Caco-2 (cell line): ENCODE measurements around the gene PPFIA4. TPM values are rescaled to one million over a fixed set of nuclear protein-coding genes. Genes with fewer than 3 reads are reported as not detected.

ENCODE experiments used
- BruUV-seq: library from RNA; stranded (reverse); fragments of 400-500 nt; replicated peaks from 2 replicates; lab custom pipeline; 2021; lab: Mats Ljungman, UMichigan
- CTCF ChIA-PET: fragments of 300-600 bp; sonication (Branson Sonifier 250); formaldehyde crosslinking; loops from one replicate; lab custom pipeline; 2022; ENCODE audit warnings: antibody characterized with exemption; lab: Charles Lee
- POLR2A ChIA-PET: fragments of 300-600 bp; sonication (Branson Sonifier 250); formaldehyde crosslinking; loops from one replicate; lab custom pipeline; 2022; ENCODE audit warnings: antibody characterized with exemption; lab: Charles Lee
- DNase-seq, 2 experiments: peaks; one replicate each; pipeline versions ENCODE4 v3.0.0 to v3.0.0-alpha.2; 2020 to 2022
- H3K27me3 ChIP-seq: replicated peaks from 2 replicates; pipeline ENCODE4 v1.6.0; 2011; ENCODE audit warnings: low read length; ENCODE audit not compliant: control insufficient read depth, insufficient read depth
- H3K36me3 ChIP-seq: 2 replicates; pipeline ENCODE4 v1.5.1; 2011; ENCODE audit warnings: low read length; ENCODE audit not compliant: control insufficient read depth, insufficient read depth
- H3K4me1 ChIP-seq: fragments of 250-450 bp; sonication (Bioruptor Pico); 2 replicates; pipeline ENCODE4 v1.5.1; 2020; ENCODE audit warnings: mild to moderate bottlenecking
- H3K4me3 ChIP-seq: 2 replicates; pipeline ENCODE4 v1.5.1; 2011; ENCODE audit warnings: low read depth, mild to moderate bottlenecking, control low read depth, low read length
- H3K9me3 ChIP-seq: fragments of 250-450 bp; sonication (Bioruptor Pico); 2 replicates; pipeline ENCODE4 v1.5.1; 2020; ENCODE audit warnings: mild to moderate bottlenecking, moderate library complexity
- H3K27ac Mint-ChIP-seq: one replicate; pipeline ENCODE4 v1.8.0; 2022; ENCODE audit warnings: mixed read lengths; ENCODE audit not compliant: unreplicated experiment
- H3K27me3 Mint-ChIP-seq: one replicate; pipeline ENCODE4 v1.8.0; 2022; ENCODE audit warnings: mixed read lengths; ENCODE audit not compliant: insufficient read depth, unreplicated experiment
- H3K36me3 Mint-ChIP-seq: one replicate; pipeline ENCODE4 v1.8.0; 2022; ENCODE audit warnings: mild to moderate bottlenecking, mixed read lengths; ENCODE audit not compliant: insufficient read depth, unreplicated experiment
- H3K4me1 Mint-ChIP-seq: one replicate; pipeline ENCODE4 v1.8.0; 2022; ENCODE audit warnings: low read depth, mixed read lengths; ENCODE audit not compliant: unreplicated experiment
- H3K4me3 Mint-ChIP-seq: one replicate; pipeline ENCODE4 v1.8.0; 2022; ENCODE audit warnings: mild to moderate bottlenecking, moderate library complexity, mixed read lengths; ENCODE audit not compliant: unreplicated experiment
- H3K9me3 Mint-ChIP-seq: one replicate; pipeline ENCODE4 v1.8.0; 2022; ENCODE audit warnings: mixed read lengths; ENCODE audit not compliant: unreplicated experiment
- intact Hi-C: fragments of 100-400 bp; cut with micrococcal nuclease; formaldehyde crosslinking; loops from one replicate; pipeline ENCODE4 v1.10.0; 2022; ENCODE audit not compliant: unreplicated experiment
- total RNA-seq: library from RNA; stranded (reverse); gene quantifications from 2 replicates; pipeline ENCODE4 v1.2.3, GENCODE V29; 2022
- TF ChIP-seq, protein P1 (sequence below), 2 experiments: fragments of 200-600 bp in 1 of 2; IDR thresholded peaks; 1 replicate in 1 of 2; 2 replicates in 1 of 2; pipeline versions ENCODE4 v1.5.1 to v1.8.0; 2011 to 2022; ENCODE audit warnings: antibody characterized with exemption in 1 of 2, control low read depth in 1 of 2, inconsistent platforms in 1 of 2, low read depth in 1 of 2, low read length in 1 of 2, mild to moderate bottlenecking in 1 of 2, moderate library complexity in 1 of 2; ENCODE audit not compliant: insufficient read depth in 1 of 2, severe bottlenecking in 1 of 2, unreplicated experiment in 1 of 2

The PPFIA4 gene
- total RNA-seq, 1 experiment from 2014 or later, result 9.4 TPM

DNA sequence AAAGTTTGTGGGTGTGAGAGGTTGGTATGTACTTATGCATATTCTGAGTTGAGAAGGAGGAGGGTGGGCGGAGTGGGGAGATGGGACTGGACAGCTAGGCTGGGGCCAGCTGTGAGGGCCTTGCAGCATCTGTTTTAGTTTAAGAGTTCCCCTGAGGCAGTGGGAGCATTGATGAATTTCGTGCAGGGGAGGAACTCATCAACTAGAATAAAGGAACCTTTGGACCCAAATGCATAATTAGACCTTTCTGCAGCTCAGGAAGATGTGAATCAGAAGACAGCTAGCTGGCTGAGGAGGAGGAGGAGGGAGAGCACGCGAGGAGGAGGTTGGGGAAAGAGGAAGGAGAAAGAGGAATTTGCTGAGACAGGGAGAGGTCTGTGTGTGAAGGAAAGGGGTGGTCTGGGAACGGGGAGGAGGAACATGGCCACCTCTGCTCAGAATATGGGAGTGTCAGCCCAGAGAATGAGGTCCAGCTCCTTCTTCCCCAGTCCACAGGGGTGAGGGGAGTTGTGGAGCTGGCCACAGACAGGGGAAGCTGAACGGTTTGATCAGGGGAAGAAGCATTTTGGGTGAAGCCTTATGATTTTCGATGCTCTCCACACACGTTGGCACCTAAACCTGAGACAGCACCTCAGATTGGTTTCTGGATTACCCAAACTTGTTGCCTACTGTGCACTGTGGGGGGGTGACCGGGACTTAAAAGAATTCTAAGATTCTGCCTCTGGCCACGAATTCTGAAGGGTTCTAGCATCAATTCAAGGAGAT is 31.8 kb downstream of the PPFIA4 start:
- intact Hi-C loops, result no loop called here
- Mint-ChIP-seq H3K27me3 (no peaks in the 10 kb centered on the region), H3K4me1 (peaks cover 14% of the 10 kb centered on the region), H3K9me3 (no peaks in the 10 kb centered on the region), H3K4me3 (no peak overlapping the region), H3K27ac (no peak overlapping the region), H3K36me3 (peaks cover 4% of the 10 kb centered on the region)
- ChIA-PET POLR2A (no interaction called here), CTCF (interaction anchor here (1.3 kb wide), 1 partner anchor 18 kb away, joined by 3 read pairs; no protein-coding TSS in a partner anchor)
- TF ChIP-seq, protein P1, sequence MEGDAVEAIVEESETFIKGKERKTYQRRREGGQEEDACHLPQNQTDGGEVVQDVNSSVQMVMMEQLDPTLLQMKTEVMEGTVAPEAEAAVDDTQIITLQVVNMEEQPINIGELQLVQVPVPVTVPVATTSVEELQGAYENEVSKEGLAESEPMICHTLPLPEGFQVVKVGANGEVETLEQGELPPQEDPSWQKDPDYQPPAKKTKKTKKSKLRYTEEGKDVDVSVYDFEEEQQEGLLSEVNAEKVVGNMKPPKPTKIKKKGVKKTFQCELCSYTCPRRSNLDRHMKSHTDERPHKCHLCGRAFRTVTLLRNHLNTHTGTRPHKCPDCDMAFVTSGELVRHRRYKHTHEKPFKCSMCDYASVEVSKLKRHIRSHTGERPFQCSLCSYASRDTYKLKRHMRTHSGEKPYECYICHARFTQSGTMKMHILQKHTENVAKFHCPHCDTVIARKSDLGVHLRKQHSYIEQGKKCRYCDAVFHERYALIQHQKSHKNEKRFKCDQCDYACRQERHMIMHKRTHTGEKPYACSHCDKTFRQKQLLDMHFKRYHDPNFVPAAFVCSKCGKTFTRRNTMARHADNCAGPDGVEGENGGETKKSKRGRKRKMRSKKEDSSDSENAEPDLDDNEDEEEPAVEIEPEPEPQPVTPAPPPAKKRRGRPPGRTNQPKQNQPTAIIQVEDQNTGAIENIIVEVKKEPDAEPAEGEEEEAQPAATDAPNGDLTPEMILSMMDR (IDR thresholded peaks at IDR 0.05; ENCODE audit: insufficient read depth in 1 of 2, low read depth in 1 of 2, low read length in 1 of 2, severe bottlenecking in 1 of 2, unreplicated experiment in 1 of 2), result no peak
- H3K4me3 ChIP-seq, result no peak overlapping the region
- no peaks in the 10 kb centered on the region for H3K9me3 ChIP-seq
- H3K27me3 ChIP-seq, result no peaks in the 10 kb centered on the region
- no peak for DNase-seq
- H3K4me1 ChIP-seq, result peaks cover 8% of the 10 kb centered on the region; the same call in 1 of the 2 replicates
- H3K36me3 ChIP-seq, result no peaks in the 10 kb centered on the region; the same call in 1 of the 2 replicates
- BruUV-seq, result no TSS peak

DNA sequence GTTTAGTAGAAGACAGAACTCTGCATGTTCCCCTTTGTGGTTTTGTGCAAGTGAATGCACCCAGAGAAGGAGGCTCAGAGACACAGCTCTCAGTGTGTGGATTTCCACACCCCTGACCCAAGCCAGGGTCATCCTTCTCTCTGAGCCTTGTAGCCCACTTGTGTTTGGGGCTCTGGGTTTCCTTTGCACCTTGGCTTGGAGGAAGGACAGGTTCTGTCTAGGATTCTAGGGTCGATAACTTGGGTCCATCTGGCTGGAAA is 32.3 kb downstream of the PPFIA4 start:
- H3K36me3 ChIP-seq, result no peaks in the 10 kb centered on the region; the same call in none of the 2 replicates
- Mint-ChIP-seq H3K27me3 (no peaks in the 10 kb centered on the region), H3K9me3 (no peaks in the 10 kb centered on the region), H3K4me3 (no peak overlapping the region), H3K36me3 (peaks cover 4% of the 10 kb centered on the region), H3K27ac (no peak overlapping the region), H3K4me1 (peaks cover 14% of the 10 kb centered on the region)
- peaks cover 8% of the 10 kb centered on the region; the same call in 1 of the 2 replicates for H3K4me1 ChIP-seq
- intact Hi-C loops, result no loop called here
- ChIA-PET POLR2A (no interaction called here), CTCF (no interaction called here)
- no peaks in the 10 kb centered on the region for H3K27me3 ChIP-seq
- H3K9me3 ChIP-seq, result no peaks in the 10 kb centered on the region
- DNase-seq, result no peak
- H3K4me3 ChIP-seq, result no peak overlapping the region
- TF ChIP-seq, protein P1 (IDR thresholded peaks at IDR 0.05; ENCODE audit: insufficient read depth in 1 of 2, low read depth in 1 of 2, low read length in 1 of 2, severe bottlenecking in 1 of 2, unreplicated experiment in 1 of 2), result no peak
- BruUV-seq, result no TSS peak

DNA sequence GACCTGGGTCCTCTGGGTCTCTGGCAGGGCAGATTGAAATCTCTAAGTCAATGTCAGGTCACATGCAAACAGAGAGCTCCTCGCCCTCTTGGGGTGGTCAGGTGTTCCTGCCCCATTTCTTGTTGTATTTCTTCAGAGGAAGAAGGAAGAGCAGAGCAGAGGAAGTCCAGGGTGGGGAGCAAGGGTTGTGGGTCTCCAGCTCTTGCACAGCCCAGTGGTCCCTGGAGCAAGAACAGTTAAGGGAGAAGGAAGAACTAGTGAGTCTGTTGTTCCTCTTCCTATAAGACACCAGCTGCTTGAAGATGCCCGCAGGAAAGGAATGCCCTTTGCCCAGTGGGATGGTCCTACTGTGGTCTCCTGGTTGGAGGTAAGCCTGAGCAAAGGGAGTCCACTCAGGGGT is 33.2 kb downstream of the PPFIA4 start:
- Mint-ChIP-seq H3K27me3 (no peaks in the 10 kb centered on the region), H3K36me3 (peaks cover 4% of the 10 kb centered on the region), H3K4me3 (no peak overlapping the region), H3K4me1 (peaks cover 14% of the 10 kb centered on the region), H3K9me3 (no peaks in the 10 kb centered on the region), H3K27ac (no peak overlapping the region)
- no peaks in the 10 kb centered on the region for H3K9me3 ChIP-seq
- ChIA-PET CTCF (no interaction called here), POLR2A (no interaction called here)
- TF ChIP-seq, protein P1 (IDR thresholded peaks at IDR 0.05; ENCODE audit: insufficient read depth in 1 of 2, low read depth in 1 of 2, low read length in 1 of 2, severe bottlenecking in 1 of 2, unreplicated experiment in 1 of 2), result no peak
- peaks cover 8% of the 10 kb centered on the region; the same call in 1 of the 2 replicates for H3K4me1 ChIP-seq
- no peaks in the 10 kb centered on the region; the same call in none of the 2 replicates for H3K36me3 ChIP-seq
- H3K27me3 ChIP-seq, result no peaks in the 10 kb centered on the region
- intact Hi-C loops, result no loop called here
- BruUV-seq, result no TSS peak
- H3K4me3 ChIP-seq, result no peak overlapping the region
- no peak for DNase-seq
